ENCODE results near the gene BAX. TPM values are rescaled to one million over a fixed set of nuclear protein-coding genes. Genes with fewer than 3 reads are reported as not detected.
A peak's percentile ranks its signal among the peaks of the same experiment; 100 is the strongest.
"Not testable (repeated sequence)": the region's sequence is repeated elsewhere in the genome, so short reads cannot be mapped to it uniquely, and the experiment has no call there.

BAX gene
- total and polyA plus RNA-seq, 7 donors, result 16.8 to 66.1 (median 22.2) TPM

DNA sequence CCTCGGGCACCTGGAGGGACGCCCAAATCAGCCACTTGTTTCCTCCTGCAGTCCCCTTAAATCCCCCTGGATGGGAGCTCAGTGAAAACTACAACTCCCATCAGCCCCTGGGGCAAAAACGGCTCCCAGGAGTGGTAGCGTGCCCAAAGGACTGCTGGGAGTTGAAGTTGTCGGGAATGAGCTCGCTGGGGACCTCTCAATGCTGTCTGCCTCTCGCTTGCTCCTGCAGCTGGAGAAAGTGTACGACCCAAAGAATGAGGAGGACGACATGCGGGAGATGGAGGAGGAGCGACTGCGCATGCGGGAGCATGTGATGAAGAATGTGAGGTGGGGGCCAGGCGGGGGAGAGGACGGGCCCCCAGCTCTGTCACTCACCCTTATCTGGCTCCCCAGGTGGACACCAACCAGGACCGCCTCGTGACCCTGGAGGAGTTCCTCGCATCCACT is 35.9 kb upstream of the BAX start:
- TF ChIP-seq, protein P1, sequence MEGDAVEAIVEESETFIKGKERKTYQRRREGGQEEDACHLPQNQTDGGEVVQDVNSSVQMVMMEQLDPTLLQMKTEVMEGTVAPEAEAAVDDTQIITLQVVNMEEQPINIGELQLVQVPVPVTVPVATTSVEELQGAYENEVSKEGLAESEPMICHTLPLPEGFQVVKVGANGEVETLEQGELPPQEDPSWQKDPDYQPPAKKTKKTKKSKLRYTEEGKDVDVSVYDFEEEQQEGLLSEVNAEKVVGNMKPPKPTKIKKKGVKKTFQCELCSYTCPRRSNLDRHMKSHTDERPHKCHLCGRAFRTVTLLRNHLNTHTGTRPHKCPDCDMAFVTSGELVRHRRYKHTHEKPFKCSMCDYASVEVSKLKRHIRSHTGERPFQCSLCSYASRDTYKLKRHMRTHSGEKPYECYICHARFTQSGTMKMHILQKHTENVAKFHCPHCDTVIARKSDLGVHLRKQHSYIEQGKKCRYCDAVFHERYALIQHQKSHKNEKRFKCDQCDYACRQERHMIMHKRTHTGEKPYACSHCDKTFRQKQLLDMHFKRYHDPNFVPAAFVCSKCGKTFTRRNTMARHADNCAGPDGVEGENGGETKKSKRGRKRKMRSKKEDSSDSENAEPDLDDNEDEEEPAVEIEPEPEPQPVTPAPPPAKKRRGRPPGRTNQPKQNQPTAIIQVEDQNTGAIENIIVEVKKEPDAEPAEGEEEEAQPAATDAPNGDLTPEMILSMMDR (IDR thresholded peaks at IDR 0.05), result no peak
- Histone ChIP-seq H3K9me3 (no peaks in the 10 kb centered on the region), H3K27me3 (ENCODE audit: insufficient read depth in 3 of 3, low read length in 2 of 3) (no peaks in the 10 kb centered on the region), H3K27ac (no peak overlapping the region), H3K4me3 (no peak overlapping the region), H3K4me1 (no peaks in the 10 kb centered on the region), H3K36me3 (ENCODE audit: insufficient read depth in 1 of 2, low read depth in 1 of 2) (peaks cover 10 to 89% of the 10 kb centered on the region in 2 donors)
- intact Hi-C loops (cut with DNase I), result no loop called here
- WGBS, 3 donors, result 81 to 85% (median 81%) methylated on average over 18 of the region's 18 CpGs
- no peak for DNase-seq
- ATAC-seq, result peak in 3 of 4 donors; percentile 44 to 80 (median 59)

DNA sequence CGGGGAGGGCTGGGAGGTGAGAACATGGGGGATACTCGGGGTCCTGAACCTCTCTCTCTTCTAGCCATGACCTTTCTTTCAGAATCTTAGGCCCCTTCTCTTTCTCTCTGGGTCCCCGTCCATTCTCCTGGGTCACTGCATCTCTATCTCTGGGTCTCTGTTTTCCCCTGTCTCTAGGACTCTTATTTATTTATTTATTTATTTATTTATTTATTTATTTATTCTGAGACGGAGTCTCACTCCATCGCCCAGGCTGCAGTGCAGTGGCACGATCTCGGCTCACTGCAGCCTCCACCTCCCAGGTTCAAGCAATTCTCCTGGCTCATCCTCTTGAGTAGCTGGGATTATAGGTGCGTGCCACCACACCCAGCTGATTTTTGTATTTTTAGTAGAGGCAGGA is 35.4 kb upstream of the BAX start:
- H3K27ac ChIP-seq; H3K4me3 ChIP-seq; H3K27me3 ChIP-seq (ENCODE audit: insufficient read depth in 3 of 3, low read length in 2 of 3); H3K4me1 ChIP-seq; intact Hi-C loops (cut with DNase I); DNase-seq; H3K9me3 ChIP-seq: not testable (repeated sequence)
- WGBS, 3 donors, result 93 to 95% (median 94%) methylated on average over 8 of the region's 8 CpGs
- peak in 1 of 4 donors; percentile 3 for ATAC-seq
- peaks cover 9 to 85% of the 10 kb centered on the region in 2 donors for H3K36me3 ChIP-seq (ENCODE audit: insufficient read depth in 1 of 2, low read depth in 1 of 2)

DNA sequence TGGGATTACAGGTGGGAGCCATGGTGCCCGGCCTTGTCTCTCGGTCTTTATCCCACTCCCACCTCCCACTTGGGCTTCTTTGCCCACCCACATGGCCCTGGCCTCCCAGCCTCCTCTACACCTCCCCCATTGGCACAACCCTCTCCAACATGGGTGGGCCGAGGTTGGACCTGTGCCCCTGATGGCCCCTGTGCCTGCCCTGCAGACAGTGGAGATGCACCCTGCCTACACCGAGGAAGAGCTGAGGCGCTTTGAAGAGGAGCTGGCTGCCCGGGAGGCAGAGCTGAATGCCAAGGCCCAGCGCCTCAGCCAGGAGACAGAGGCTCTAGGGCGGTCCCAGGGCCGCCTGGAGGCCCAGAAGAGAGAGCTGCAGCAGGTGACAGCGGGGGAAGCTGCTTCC is 33.7 kb upstream of the BAX start:
- Histone ChIP-seq H3K27me3 (ENCODE audit: insufficient read depth in 3 of 3, low read length in 2 of 3) (no peaks in the 10 kb centered on the region), H3K36me3 (ENCODE audit: insufficient read depth in 1 of 2, low read depth in 1 of 2) (peaks cover 2 to 68% of the 10 kb centered on the region in 2 donors), H3K9me3 (no peaks in the 10 kb centered on the region), H3K27ac (no peak overlapping the region), H3K4me3 (no peak overlapping the region), H3K4me1 (no peaks in the 10 kb centered on the region)
- intact Hi-C loops (cut with DNase I), result no loop called here
- ATAC-seq, result no peak
- 82 to 88% (median 84%) methylated on average over 10 of the region's 10 CpGs for WGBS, 3 donors
- DNase-seq, result no peak
- TF ChIP-seq, protein P1 (IDR thresholded peaks at IDR 0.05), result no peak

DNA sequence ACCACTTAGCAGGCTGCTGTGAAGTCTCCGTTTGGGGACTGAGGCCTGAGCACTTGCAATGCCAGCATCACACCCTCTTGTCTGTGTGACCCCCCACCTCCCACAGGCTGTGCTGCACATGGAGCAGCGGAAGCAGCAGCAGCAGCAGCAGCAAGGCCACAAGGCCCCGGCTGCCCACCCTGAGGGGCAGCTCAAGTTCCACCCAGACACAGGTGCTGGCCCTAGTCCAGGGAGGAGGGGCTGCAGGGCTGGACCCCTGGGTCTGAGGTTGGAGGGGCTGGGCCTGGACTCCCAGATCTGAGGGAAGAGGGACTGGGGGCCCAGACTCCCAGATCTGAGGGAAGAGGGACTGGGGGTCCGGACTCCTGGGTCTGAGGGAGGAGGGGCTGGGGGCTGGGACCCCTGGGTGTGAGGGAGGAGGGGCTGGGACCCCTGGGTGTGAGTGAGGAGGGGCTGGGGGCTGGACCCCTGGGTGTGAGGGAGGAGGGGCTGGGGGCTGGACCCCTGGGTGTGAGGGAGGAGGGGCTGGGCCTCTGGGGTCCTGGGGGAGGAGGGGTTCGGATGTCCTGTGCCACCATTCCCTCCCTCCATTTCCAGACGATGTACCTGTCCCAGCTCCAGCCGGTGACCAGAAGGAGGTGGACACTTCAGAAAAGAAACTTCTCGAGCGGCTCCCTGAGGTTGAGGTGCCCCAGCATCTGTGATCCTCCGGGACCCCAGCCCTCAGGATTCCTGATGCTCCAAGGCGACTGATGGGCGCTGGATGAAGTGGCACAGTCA is 32.8 kb upstream of the BAX start:
- Histone ChIP-seq H3K27ac (no peak overlapping the region), H3K9me3 (no peaks in the 10 kb centered on the region), H3K4me3 (no peak overlapping the region), H3K27me3 (ENCODE audit: insufficient read depth in 3 of 3, low read length in 2 of 3) (no peaks in the 10 kb centered on the region), H3K4me1 (peaks cover 3% of the 10 kb centered on the region), H3K36me3 (ENCODE audit: insufficient read depth in 1 of 2, low read depth in 1 of 2) (peaks cover 0 to 58% of the 10 kb centered on the region in 2 donors)
- intact Hi-C loops (cut with DNase I), result no loop called here
- DNase-seq, result no peak
- 83 to 92% (median 90%) methylated on average over 11 to 12 of the region's 12 CpGs for WGBS, 3 donors
- ATAC-seq, result no peak
- TF ChIP-seq, protein P1 (IDR thresholded peaks at IDR 0.05), result no peak

DNA sequence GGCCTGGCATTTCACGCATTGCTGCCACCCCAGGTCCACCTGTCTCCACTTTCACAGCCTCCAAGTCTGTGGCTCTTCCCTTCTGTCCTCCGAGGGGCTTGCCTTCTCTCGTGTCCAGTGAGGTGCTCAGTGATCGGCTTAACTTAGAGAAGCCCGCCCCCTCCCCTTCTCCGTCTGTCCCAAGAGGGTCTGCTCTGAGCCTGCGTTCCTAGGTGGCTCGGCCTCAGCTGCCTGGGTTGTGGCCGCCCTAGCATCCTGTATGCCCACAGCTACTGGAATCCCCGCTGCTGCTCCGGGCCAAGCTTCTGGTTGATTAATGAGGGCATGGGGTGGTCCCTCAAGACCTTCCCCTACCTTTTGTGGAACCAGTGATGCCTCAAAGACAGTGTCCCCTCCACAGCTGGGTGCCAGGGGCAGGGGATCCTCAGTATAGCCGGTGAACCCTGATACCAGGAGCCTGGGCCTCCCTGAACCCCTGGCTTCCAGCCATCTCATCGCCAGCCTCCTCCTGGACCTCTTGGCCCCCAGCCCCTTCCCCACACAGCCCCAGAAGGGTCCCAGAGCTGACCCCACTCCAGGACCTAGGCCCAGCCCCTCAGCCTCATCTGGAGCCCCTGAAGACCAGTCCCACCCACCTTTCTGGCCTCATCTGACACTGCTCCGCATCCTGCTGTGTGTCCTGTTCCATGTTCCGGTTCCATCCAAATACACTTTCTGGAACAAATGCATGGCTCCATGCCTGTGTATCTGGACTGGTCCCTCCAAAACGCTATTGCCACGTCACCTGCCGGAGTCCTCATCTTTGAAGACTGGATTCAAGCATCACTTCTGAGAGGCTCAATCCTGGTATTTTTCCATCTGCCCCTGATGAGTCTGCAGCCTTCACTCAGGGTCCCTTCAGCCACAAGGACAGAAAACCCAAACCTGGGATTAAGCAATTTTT is 31.9 kb upstream of the BAX start:
- TF ChIP-seq, protein P1 (IDR thresholded peaks at IDR 0.05), result no peak
- peaks cover 8% of the 10 kb centered on the region for H3K4me1 ChIP-seq
- no peak overlapping the region for H3K27ac ChIP-seq
- DNase-seq (no peak), ATAC-seq (no peak)
- H3K27me3 ChIP-seq (ENCODE audit: insufficient read depth in 3 of 3, low read length in 2 of 3), result no peaks in the 10 kb centered on the region
- 75 to 87% (median 76%) methylated on average over 17 to 18 of the region's 18 CpGs for WGBS, 3 donors
- intact Hi-C loops (cut with DNase I), result no loop called here
- H3K4me3 ChIP-seq, result no peak overlapping the region
- H3K9me3 ChIP-seq, result no peaks in the 10 kb centered on the region
- H3K36me3 ChIP-seq (ENCODE audit: insufficient read depth in 1 of 2, low read depth in 1 of 2), result peaks cover 0 to 54% of the 10 kb centered on the region in 2 donors
